Fibroblast of mammary gland (primary cell): ENCODE measurements around the gene NXT1.

ENCODE experiments used
- DNase-seq: peaks from one replicate; pipeline ENCODE4 v3.0.0-alpha.2; 2010; ENCODE audit warnings: low read depth
- H3K4me3 ChIP-seq: 2 replicates; pipeline ENCODE4 v1.5.1; 2011; ENCODE audit warnings: low read depth, mild to moderate bottlenecking, low read length, moderate library complexity; ENCODE audit not compliant: control insufficient read depth
- TF ChIP-seq, protein P1 (sequence below): conservative IDR thresholded peaks from 2 replicates; pipeline ENCODE4 v1.5.1; 2011; ENCODE audit warnings: low read depth, low read length, inconsistent platforms; ENCODE audit not compliant: control insufficient read depth, insufficient read depth

Gene NXT1

DNA sequence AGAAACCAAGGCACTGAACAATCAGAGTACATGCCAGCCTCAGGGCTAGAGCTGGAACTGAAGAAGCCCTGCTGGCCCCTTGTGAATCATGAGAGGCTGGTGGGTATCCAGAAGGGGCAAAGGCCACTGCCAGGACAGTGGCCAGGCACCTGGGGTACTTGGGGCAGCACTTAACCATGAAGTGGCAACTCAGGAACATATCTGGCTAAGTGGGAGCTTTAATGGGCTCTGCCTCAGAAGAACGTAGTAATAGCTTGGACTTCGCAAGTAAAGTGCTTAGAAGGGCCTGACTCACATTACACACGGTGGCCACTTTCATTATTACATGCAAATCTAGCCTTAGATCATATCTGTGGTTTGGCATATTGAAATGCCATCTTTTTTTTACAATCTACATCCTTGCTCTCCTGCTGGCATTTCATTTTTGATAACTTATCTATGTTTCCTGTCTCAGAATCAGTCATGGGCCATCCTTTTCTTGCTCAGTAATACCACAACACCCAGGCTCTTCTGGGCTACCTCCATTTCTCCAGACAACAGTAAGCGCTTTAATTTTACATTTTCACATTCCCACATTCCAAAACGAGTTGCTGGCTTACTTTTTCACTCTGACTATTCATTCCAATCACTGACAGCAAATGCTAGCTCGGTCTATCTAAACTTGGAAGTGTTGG is 49.1 kb downstream of the NXT1 start:
- H3K4me3 ChIP-seq: no peak overlapping the region
- peak; percentile 46 for DNase-seq
- TF ChIP-seq, protein P1, sequence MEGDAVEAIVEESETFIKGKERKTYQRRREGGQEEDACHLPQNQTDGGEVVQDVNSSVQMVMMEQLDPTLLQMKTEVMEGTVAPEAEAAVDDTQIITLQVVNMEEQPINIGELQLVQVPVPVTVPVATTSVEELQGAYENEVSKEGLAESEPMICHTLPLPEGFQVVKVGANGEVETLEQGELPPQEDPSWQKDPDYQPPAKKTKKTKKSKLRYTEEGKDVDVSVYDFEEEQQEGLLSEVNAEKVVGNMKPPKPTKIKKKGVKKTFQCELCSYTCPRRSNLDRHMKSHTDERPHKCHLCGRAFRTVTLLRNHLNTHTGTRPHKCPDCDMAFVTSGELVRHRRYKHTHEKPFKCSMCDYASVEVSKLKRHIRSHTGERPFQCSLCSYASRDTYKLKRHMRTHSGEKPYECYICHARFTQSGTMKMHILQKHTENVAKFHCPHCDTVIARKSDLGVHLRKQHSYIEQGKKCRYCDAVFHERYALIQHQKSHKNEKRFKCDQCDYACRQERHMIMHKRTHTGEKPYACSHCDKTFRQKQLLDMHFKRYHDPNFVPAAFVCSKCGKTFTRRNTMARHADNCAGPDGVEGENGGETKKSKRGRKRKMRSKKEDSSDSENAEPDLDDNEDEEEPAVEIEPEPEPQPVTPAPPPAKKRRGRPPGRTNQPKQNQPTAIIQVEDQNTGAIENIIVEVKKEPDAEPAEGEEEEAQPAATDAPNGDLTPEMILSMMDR: no peak

DNA sequence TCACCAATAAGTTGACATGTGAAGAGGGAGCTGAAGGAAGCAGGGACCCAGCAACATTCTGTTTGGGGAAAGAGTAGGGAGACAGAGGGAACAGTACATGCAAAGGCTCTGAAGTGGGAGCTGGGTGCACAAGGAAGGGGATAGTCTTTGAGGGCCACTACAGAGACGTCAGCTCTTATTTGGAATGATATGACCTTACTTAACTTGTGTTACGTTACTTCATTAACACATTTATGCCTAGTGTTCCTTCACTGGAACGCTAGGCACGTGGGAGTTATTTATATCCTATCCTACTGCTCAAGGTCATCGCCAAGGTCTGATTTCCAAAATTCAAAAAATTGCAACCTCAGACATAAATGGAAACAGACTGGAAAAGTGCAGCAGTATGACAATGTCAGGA is 50.5 kb downstream of the NXT1 start:
- H3K4me3 ChIP-seq: no peak overlapping the region
- TF ChIP-seq, protein P1: no peak
- no peak for DNase-seq

DNA sequence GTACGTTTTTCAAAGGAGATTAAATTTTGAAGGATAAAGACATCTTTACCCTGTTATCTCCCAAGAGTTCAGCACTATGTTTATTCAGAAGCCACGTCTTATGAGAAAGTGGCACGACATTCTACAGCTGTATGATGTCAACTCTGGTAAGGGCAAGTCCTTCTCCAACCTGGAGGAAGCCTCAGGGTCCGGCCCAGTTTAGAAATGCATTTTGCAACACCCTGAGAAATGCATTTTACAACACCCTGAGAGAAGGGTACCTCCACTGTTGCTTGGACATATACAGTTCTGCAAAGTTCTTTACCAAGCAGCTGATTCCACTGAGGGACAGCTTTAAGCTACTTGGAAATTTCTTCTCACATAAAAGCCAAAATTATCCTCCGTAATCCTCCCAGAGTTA is 53.2 kb downstream of the NXT1 start:
- no peak for DNase-seq
- TF ChIP-seq, protein P1: no peak
- H3K4me3 ChIP-seq: no peak overlapping the region

DNA sequence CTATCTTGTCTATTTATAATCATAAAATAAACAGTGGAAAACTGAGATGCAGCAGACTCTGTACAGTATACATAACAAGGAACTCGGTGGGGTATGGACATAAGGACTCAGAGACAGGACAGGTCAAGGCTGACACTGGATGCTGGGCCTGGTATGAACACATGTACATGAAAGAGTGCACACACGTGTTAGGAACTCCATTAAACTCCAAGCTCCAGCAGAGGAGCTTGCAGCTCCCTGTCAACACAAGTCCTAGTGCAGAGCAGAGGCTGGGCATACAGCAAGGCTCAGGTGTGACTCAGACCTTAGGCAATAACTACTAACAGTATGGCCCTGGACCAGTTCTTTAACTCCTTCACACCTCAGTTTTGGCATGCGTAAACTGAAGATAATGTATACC is 53.6 kb downstream of the NXT1 start:
- TF ChIP-seq, protein P1: no peak
- no peak overlapping the region for H3K4me3 ChIP-seq
- peak; percentile 61 for DNase-seq
